ENCODE measurements around the gene ADCY6.
A peak's percentile ranks its signal among the peaks of the same experiment; 100 is the strongest.

Gene ADCY6

DNA sequence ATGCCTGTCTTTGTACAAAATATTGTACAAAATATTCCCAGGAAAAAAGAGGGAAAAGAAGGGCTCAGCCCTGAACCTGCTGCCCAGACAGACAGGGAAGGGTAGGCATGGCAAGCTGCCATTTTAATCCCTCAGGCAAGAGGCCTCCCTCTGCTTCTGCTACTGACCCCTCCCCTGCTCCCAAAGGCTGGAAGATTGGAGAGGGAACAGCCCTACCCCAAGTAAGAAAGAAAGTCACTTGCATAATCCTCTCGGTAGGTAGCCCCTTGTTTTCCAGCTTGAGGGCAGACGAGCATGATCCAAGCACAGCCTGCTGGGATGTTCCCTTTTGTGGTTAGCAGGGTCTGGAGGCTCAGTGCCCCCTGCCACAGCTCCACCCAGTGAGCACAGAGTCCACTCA, 20.7 kb downstream of the ADCY6 start:
- DNase-seq (ENCODE audit: insufficient read length, low spot score), result no peak
- no peak for TF ChIP-seq POLR2A (IDR thresholded peaks at IDR 0.05; ENCODE audit: low read depth, low read length)
- no peak for TF ChIP-seq POU2F2 (IDR thresholded peaks at IDR 0.05; ENCODE audit: low read depth, low read length)
- TF ChIP-seq SPI1 (IDR thresholded peaks at IDR 0.05; ENCODE audit: low read depth, low read length), result no peak
- no peak for TF ChIP-seq TAF1 (IDR thresholded peaks at IDR 0.05; ENCODE audit: low read depth, low read length)
- TF ChIP-seq POLR2AphosphoS5 (IDR thresholded peaks at IDR 0.05; ENCODE audit: low read depth, low read length), result no peak
- TF ChIP-seq PAX5 (IDR thresholded peaks at IDR 0.05; ENCODE audit: insufficient read depth, low read length, severe bottlenecking), result no peak
- FAIRE-seq, result no peak

GRCh38 chr12:48767521-48767920, 21.4 kb downstream of the ADCY6 start:
- DNase-seq (ENCODE audit: insufficient read length, low spot score), result no peak

GRCh38 chr12:48767047-48767446, 21.8 kb downstream of the ADCY6 start:
- no peak for FAIRE-seq
- TF ChIP-seq POU2F2 (IDR thresholded peaks at IDR 0.05; ENCODE audit: low read depth, low read length) (no peak), POLR2A (IDR thresholded peaks at IDR 0.05; ENCODE audit: low read depth, low read length) (no peak), SPI1 (IDR thresholded peaks at IDR 0.05; ENCODE audit: low read depth, low read length) (no peak), TAF1 (IDR thresholded peaks at IDR 0.05; ENCODE audit: low read depth, low read length) (no peak), PAX5 (IDR thresholded peaks at IDR 0.05; ENCODE audit: insufficient read depth, low read length, severe bottlenecking) (no peak), POLR2AphosphoS5 (IDR thresholded peaks at IDR 0.05; ENCODE audit: low read depth, low read length) (no peak)
- no peak for DNase-seq (ENCODE audit: insufficient read length, low spot score)

More at GRCh38 chr12:48767521-48767920, 21.4 kb downstream of the ADCY6 start:
- TF ChIP-seq POLR2A (IDR thresholded peaks at IDR 0.05; ENCODE audit: low read depth, low read length) (no peak), POU2F2 (IDR thresholded peaks at IDR 0.05; ENCODE audit: low read depth, low read length) (no peak), TAF1 (IDR thresholded peaks at IDR 0.05; ENCODE audit: low read depth, low read length) (no peak), PAX5 (IDR thresholded peaks at IDR 0.05; ENCODE audit: insufficient read depth, low read length, severe bottlenecking) (no peak), SPI1 (IDR thresholded peaks at IDR 0.05; ENCODE audit: low read depth, low read length) (no peak), POLR2AphosphoS5 (IDR thresholded peaks at IDR 0.05; ENCODE audit: low read depth, low read length) (no peak)
- FAIRE-seq, result no peak

- TF ChIP-seq TAF1 (IDR thresholded peaks at IDR 0.05; ENCODE audit: low read depth, low read length) (no peak), SPI1 (IDR thresholded peaks at IDR 0.05; ENCODE audit: low read depth, low read length) (no peak), POLR2AphosphoS5 (IDR thresholded peaks at IDR 0.05; ENCODE audit: low read depth, low read length) (no peak), POU2F2 (IDR thresholded peaks at IDR 0.05; ENCODE audit: low read depth, low read length) (no peak), PAX5 (IDR thresholded peaks at IDR 0.05; ENCODE audit: insufficient read depth, low read length, severe bottlenecking) (no peak), POLR2A (IDR thresholded peaks at IDR 0.05; ENCODE audit: low read depth, low read length) (no peak)
- DNase-seq (ENCODE audit: insufficient read length, low spot score), result no peak
- FAIRE-seq, result peak; percentile 83
These were observed 23.1 kb downstream of the ADCY6 start for GRCh38 chr12:48765753-48766162.

- DNase-seq (ENCODE audit: insufficient read length, low spot score), result no peak
- TF ChIP-seq TAF1 (IDR thresholded peaks at IDR 0.05; ENCODE audit: low read depth, low read length), result no peak
- no peak for TF ChIP-seq POLR2AphosphoS5 (IDR thresholded peaks at IDR 0.05; ENCODE audit: low read depth, low read length)
- TF ChIP-seq POLR2A (IDR thresholded peaks at IDR 0.05; ENCODE audit: low read depth, low read length), result no peak
- no peak for TF ChIP-seq POU2F2 (IDR thresholded peaks at IDR 0.05; ENCODE audit: low read depth, low read length)
- TF ChIP-seq PAX5 (IDR thresholded peaks at IDR 0.05; ENCODE audit: insufficient read depth, low read length, severe bottlenecking), result no peak
- TF ChIP-seq SPI1 (IDR thresholded peaks at IDR 0.05; ENCODE audit: low read depth, low read length), result no peak
- no peak for FAIRE-seq
These were observed 24.4 kb downstream of the ADCY6 start for GRCh38 chr12:48764521-48764920.

DNA sequence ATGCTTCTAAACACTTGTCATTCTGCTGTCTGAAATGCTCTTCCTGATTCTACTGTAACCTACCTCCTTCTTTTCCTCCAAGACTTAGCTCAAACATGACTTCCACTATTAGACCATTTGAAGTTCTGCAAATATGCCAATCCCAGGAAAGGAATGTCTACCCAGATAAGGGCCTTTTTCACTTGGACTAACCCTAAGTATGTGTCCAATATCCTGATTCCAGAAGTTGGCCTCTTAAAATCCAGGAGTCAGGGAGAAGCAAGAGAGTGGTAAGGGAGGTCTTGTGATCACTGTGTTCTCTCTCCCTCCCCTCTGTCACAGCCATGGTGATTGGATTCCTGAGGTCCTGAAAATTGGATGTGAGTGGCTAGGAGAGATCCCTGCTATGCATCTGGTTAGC, 30.2 kb downstream of the ADCY6 start:
- TF ChIP-seq POLR2AphosphoS5 (IDR thresholded peaks at IDR 0.05; ENCODE audit: low read depth, low read length) (no peak), TAF1 (IDR thresholded peaks at IDR 0.05; ENCODE audit: low read depth, low read length) (no peak), POLR2A (IDR thresholded peaks at IDR 0.05; ENCODE audit: low read depth, low read length) (no peak), POU2F2 (IDR thresholded peaks at IDR 0.05; ENCODE audit: low read depth, low read length) (no peak), PAX5 (IDR thresholded peaks at IDR 0.05; ENCODE audit: insufficient read depth, low read length, severe bottlenecking) (no peak), SPI1 (IDR thresholded peaks at IDR 0.05; ENCODE audit: low read depth, low read length) (no peak)
- FAIRE-seq (no peak), DNase-seq (ENCODE audit: insufficient read length, low spot score) (no peak)

DNA sequence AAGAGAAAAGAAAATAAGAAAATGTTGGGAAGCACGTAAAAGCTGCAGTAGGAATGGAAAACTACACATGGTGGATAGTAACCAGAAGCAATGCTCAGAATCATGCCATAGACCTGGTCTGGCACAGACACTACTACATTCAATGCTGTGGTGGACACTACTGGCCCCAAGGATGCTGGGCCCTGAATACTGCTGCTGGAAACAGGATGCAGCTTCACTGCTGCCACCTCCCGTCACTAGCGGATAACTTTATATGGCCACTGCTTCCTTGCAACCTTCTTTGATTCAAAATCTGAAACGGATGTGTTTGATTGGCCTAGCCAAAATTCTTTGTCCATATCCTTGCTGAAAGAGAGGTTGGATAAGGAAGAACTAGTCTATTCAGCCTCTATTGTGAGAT, 30.7 kb downstream of the ADCY6 start:
- no peak for TF ChIP-seq POLR2AphosphoS5 (IDR thresholded peaks at IDR 0.05; ENCODE audit: low read depth, low read length)
- no peak for TF ChIP-seq POU2F2 (IDR thresholded peaks at IDR 0.05; ENCODE audit: low read depth, low read length)
- no peak for TF ChIP-seq PAX5 (IDR thresholded peaks at IDR 0.05; ENCODE audit: insufficient read depth, low read length, severe bottlenecking)
- TF ChIP-seq SPI1 (IDR thresholded peaks at IDR 0.05; ENCODE audit: low read depth, low read length), result no peak
- TF ChIP-seq POLR2A (IDR thresholded peaks at IDR 0.05; ENCODE audit: low read depth, low read length), result no peak
- TF ChIP-seq TAF1 (IDR thresholded peaks at IDR 0.05; ENCODE audit: low read depth, low read length), result no peak
- no peak for FAIRE-seq
- DNase-seq (ENCODE audit: insufficient read length, low spot score), result no peak

DNA sequence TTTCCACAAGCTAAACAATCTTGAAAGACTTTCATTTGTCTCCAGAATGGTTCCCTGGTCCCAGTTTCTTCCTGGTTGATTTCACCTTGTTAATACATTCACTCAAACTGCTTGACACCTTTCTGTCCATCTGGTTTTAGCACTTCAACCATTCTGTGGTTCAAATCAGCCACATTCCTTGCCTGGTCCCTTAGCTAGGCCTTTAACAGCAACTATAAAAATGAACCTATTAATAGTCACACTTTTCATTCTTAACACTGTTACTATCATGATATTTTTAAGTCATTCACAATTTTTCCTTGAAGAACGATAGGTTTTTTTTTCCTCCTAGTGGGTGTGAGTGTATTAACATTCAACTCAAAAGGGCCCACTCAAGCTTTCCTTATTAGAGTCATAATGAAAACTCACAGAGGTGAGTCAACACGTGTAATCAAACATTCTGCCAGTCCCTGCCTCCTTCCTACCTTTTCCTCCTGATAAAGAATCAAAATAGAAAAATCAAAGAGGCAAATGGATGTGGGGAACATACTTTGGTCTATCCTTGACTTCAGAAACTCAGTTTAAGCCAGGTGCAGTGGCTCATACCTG, 38.0 kb downstream of the ADCY6 start:
- no peak for TF ChIP-seq POLR2A (IDR thresholded peaks at IDR 0.05; ENCODE audit: low read depth, low read length)
- no peak for TF ChIP-seq POU2F2 (IDR thresholded peaks at IDR 0.05; ENCODE audit: low read depth, low read length)
- no peak for TF ChIP-seq POLR2AphosphoS5 (IDR thresholded peaks at IDR 0.05; ENCODE audit: low read depth, low read length)
- no peak for TF ChIP-seq SPI1 (IDR thresholded peaks at IDR 0.05; ENCODE audit: low read depth, low read length)
- no peak for TF ChIP-seq PAX5 (IDR thresholded peaks at IDR 0.05; ENCODE audit: insufficient read depth, low read length, severe bottlenecking)
- TF ChIP-seq TAF1 (IDR thresholded peaks at IDR 0.05; ENCODE audit: low read depth, low read length), result no peak
- FAIRE-seq, result no peak
- no peak for DNase-seq (ENCODE audit: insufficient read length, low spot score)

- FAIRE-seq (no peak), DNase-seq (ENCODE audit: insufficient read length, low spot score) (no peak)
These were observed 38.7 kb downstream of the ADCY6 start for GRCh38 chr12:48750215-48750614.

More at GRCh38 chr12:48750215-48750614, 38.7 kb downstream of the ADCY6 start:
- TF ChIP-seq POLR2AphosphoS5 (IDR thresholded peaks at IDR 0.05; ENCODE audit: low read depth, low read length) (no peak), PAX5 (IDR thresholded peaks at IDR 0.05; ENCODE audit: insufficient read depth, low read length, severe bottlenecking) (no peak), SPI1 (IDR thresholded peaks at IDR 0.05; ENCODE audit: low read depth, low read length) (no peak), POLR2A (IDR thresholded peaks at IDR 0.05; ENCODE audit: low read depth, low read length) (no peak), TAF1 (IDR thresholded peaks at IDR 0.05; ENCODE audit: low read depth, low read length) (no peak)

Measured in GM12891 (cell line).